H9 (cell line): ENCODE measurements around the gene RPP40. TPM values are rescaled to one million over a fixed set of nuclear protein-coding genes. Genes with fewer than 3 reads are reported as not detected.

Source experiments
- DNase-seq: peaks from one replicate; pipeline ENCODE4 v3.0.0-alpha.2; 2017
- H2AFZ ChIP-seq: one replicate; pipeline ENCODE4 v1.6.1; 2013; ENCODE audit warnings: mild to moderate bottlenecking, low read length, control low read depth, moderate library complexity
- H2AK5ac ChIP-seq: 2 replicates; pipeline ENCODE4 v1.6.1; 2013; ENCODE audit warnings: low read length, control low read depth, mixed read lengths; ENCODE audit not compliant: insufficient read length
- H2BK120ac ChIP-seq: one replicate; pipeline ENCODE4 v1.6.1; 2013; ENCODE audit warnings: low read depth, mild to moderate bottlenecking, low read length, control low read depth, inconsistent platforms; ENCODE audit not compliant: poor library complexity, severe bottlenecking
- H2BK12ac ChIP-seq: 2 replicates; pipeline ENCODE4 v1.6.1; 2013; ENCODE audit warnings: low read length, control low read depth, mixed read lengths, low read depth; ENCODE audit not compliant: insufficient read length
- H2BK15ac ChIP-seq: 2 replicates; pipeline ENCODE4 v1.6.1; 2013; ENCODE audit warnings: low read depth, low read length, control low read depth
- H2BK20ac ChIP-seq: one replicate; pipeline ENCODE4 v1.6.1; 2013; ENCODE audit warnings: low read depth, mild to moderate bottlenecking, low read length, control low read depth, inconsistent platforms; ENCODE audit not compliant: poor library complexity, severe bottlenecking
- H2BK5ac ChIP-seq: 2 replicates; pipeline ENCODE4 v1.6.1; 2013; ENCODE audit warnings: low read length, control low read depth, mixed read lengths; ENCODE audit not compliant: insufficient read length
- H3K14ac ChIP-seq: 2 replicates; pipeline ENCODE4 v1.6.1; 2013; ENCODE audit warnings: low read length, control low read depth; ENCODE audit not compliant: insufficient read depth
- H3K18ac ChIP-seq: 2 replicates; pipeline ENCODE4 v1.6.1; 2013; ENCODE audit warnings: low read depth, mild to moderate bottlenecking, mixed read lengths, low read length, control low read depth; ENCODE audit not compliant: insufficient read length
- H3K23ac ChIP-seq: 2 replicates; pipeline ENCODE4 v1.6.1; 2013; ENCODE audit warnings: low read length, control low read depth, mixed read lengths, low read depth; ENCODE audit not compliant: insufficient read length
- H3K23me2 ChIP-seq: 2 replicates; pipeline ENCODE4 v1.6.1; 2013; ENCODE audit warnings: low read depth, mild to moderate bottlenecking, mixed read lengths, low read length, control low read depth; ENCODE audit not compliant: insufficient read length, poor library complexity, severe bottlenecking
- H3K27ac ChIP-seq: 2 replicates; pipeline ENCODE4 v1.5.1; 2013; ENCODE audit warnings: low read length, control low read depth, mixed read lengths, low read depth; ENCODE audit not compliant: insufficient read length
- H3K27me3 ChIP-seq: 2 replicates; pipeline ENCODE4 v1.6.1; 2013; ENCODE audit warnings: low read length, control low read depth, inconsistent platforms; ENCODE audit not compliant: insufficient read depth
- H3K4ac ChIP-seq: 2 replicates; pipeline ENCODE4 v1.6.1; 2013; ENCODE audit warnings: low read depth, mild to moderate bottlenecking, control low read depth, inconsistent platforms, low read length, moderate library complexity
- H3K4me1 ChIP-seq: 2 replicates; pipeline ENCODE4 v1.6.1; 2013; ENCODE audit warnings: low read length, control low read depth, inconsistent platforms; ENCODE audit not compliant: insufficient read depth
- H3K4me2 ChIP-seq: 2 replicates; pipeline ENCODE4 v1.6.1; 2013; ENCODE audit warnings: low read length, control low read depth, mixed read lengths; ENCODE audit not compliant: insufficient read length, insufficient read depth
- H3K56ac ChIP-seq: 2 replicates; pipeline ENCODE4 v1.6.1; 2013; ENCODE audit warnings: low read depth, mild to moderate bottlenecking, mixed read lengths, low read length, control low read depth; ENCODE audit not compliant: insufficient read length
- H3K79me1 ChIP-seq: 2 replicates; pipeline ENCODE4 v1.6.1; 2013; ENCODE audit warnings: low read depth, mild to moderate bottlenecking, moderate library complexity, low read length, control low read depth, inconsistent platforms; ENCODE audit not compliant: insufficient read depth, poor library complexity, severe bottlenecking
- H3K79me2 ChIP-seq: 2 replicates; pipeline ENCODE4 v1.6.1; 2013; ENCODE audit warnings: low read length, control low read depth, inconsistent platforms; ENCODE audit not compliant: insufficient read depth
- H3K9ac ChIP-seq: 2 replicates; pipeline ENCODE4 v1.6.1; 2013; ENCODE audit warnings: low read length, control low read depth, mixed read lengths; ENCODE audit not compliant: insufficient read length; ENCODE audit errors: extremely low read depth
- H3K9me3 ChIP-seq: one replicate; pipeline ENCODE4 v1.6.1; 2013; ENCODE audit warnings: low read depth, low read length, inconsistent platforms; ENCODE audit not compliant: control insufficient read depth
- H3T11ph ChIP-seq: one replicate; pipeline ENCODE4 v1.6.1; 2013; ENCODE audit warnings: mild to moderate bottlenecking, low read length, control low read depth, inconsistent platforms
- H4K20me1 ChIP-seq: one replicate; pipeline ENCODE4 v1.6.1; 2013; ENCODE audit not compliant: control insufficient read depth, insufficient read length, insufficient read depth
- H4K5ac ChIP-seq: 2 replicates; pipeline ENCODE4 v1.6.1; 2013; ENCODE audit warnings: low read depth, mild to moderate bottlenecking, mixed read lengths, low read length, control low read depth; ENCODE audit not compliant: insufficient read length
- H4K8ac ChIP-seq: replicated peaks from 2 replicates; pipeline ENCODE4 v1.6.1; 2013; ENCODE audit warnings: low read length, control low read depth, mixed read lengths, low read depth; ENCODE audit not compliant: insufficient read length
- H4K91ac ChIP-seq: 2 replicates; pipeline ENCODE4 v1.6.1; 2013; ENCODE audit warnings: low read depth, mild to moderate bottlenecking, moderate library complexity, mixed read lengths, low read length, control low read depth; ENCODE audit not compliant: insufficient read length
- H3K27ac Mint-ChIP-seq, 3 experiments: 2 replicates in 2 of 3; 3 replicates in 1 of 3; pipeline ENCODE4 v1.8.0; 2020 to 2021; ENCODE audit warnings: mixed read lengths in 3 of 3, mild to moderate bottlenecking in 1 of 3, moderate library complexity in 1 of 3
- H3K27me3 Mint-ChIP-seq: 2 replicates; pipeline ENCODE4 v1.8.0; 2021; ENCODE audit warnings: low read depth, mild to moderate bottlenecking, moderate library complexity, mixed read lengths
- H3K36me3 Mint-ChIP-seq, 3 experiments: 2 replicates in 2 of 3; 3 replicates in 1 of 3; pipeline ENCODE4 v1.8.0; 2020 to 2021; ENCODE audit warnings: low read depth in 3 of 3, mixed read lengths in 3 of 3; ENCODE audit not compliant: insufficient read depth in 1 of 3
- H3K4me1 Mint-ChIP-seq, 2 experiments: 2 replicates each; pipeline ENCODE4 v1.8.0; 2020; ENCODE audit warnings: mixed read lengths in 2 of 2
- H3K4me3 Mint-ChIP-seq, 2 experiments: 2 replicates in 1 of 2; 3 replicates in 1 of 2; pipeline ENCODE4 v1.8.0; 2020 to 2021; ENCODE audit warnings: mild to moderate bottlenecking in 2 of 2, mixed read lengths in 2 of 2, moderate library complexity in 1 of 2
- H3K9me3 Mint-ChIP-seq, 2 experiments: 2 replicates in 1 of 2; 3 replicates in 1 of 2; pipeline ENCODE4 v1.8.0; 2020; ENCODE audit warnings: mild to moderate bottlenecking in 2 of 2, mixed read lengths in 2 of 2, moderate library complexity in 1 of 2
- WGBS: extraction: QIAGEN DNeasy Blood & Tissue Kit; methylation state at CpG from one replicate; pipeline ENCODE4 v1.1.7; 2013; ENCODE audit warnings: missing lambda C conversion rate, low lambda C conversion rate, mixed read lengths; ENCODE audit not compliant: insufficient read length; ENCODE audit errors: extremely low coverage; 5-methylcytosine and 5-hydroxymethylcytosine counted together
- total RNA-seq: library from RNA; stranded (reverse); gene quantifications from 2 replicates; pipeline ENCODE4 v1.2.1, GENCODE V29; 2021
- TF ChIP-seq, protein P1 (sequence below): fragments of 200-600 bp; sonication (generic); conservative IDR thresholded peaks from 3 replicates; pipeline ENCODE4 v1.8.0; 2021; ENCODE audit warnings: antibody characterized with exemption, mild to moderate bottlenecking

Gene RPP40
- total RNA-seq, 1 experiment from 2014 or later, result 17.8 TPM

- no peak overlapping the region for H3K14ac ChIP-seq
- Mint-ChIP-seq H3K27ac (no peak overlapping the region; a peak in 1 of 7 replicates), H3K9me3 (no peaks in the 10 kb centered on the region; a peak in 1 of 5 replicates), H3K4me1 (peaks cover 28 to 33% of the 10 kb centered on the region in 2 experiments), H3K36me3 (no peaks in the 10 kb centered on the region), H3K4me3 (no peak overlapping the region), H3K27me3 (no peaks in the 10 kb centered on the region)
- no peak overlapping the region for H3K23ac ChIP-seq
- no peak overlapping the region for H2BK15ac ChIP-seq
- no peak overlapping the region for H4K8ac ChIP-seq
- H3T11ph ChIP-seq, result no peak overlapping the region
- TF ChIP-seq, protein P1, sequence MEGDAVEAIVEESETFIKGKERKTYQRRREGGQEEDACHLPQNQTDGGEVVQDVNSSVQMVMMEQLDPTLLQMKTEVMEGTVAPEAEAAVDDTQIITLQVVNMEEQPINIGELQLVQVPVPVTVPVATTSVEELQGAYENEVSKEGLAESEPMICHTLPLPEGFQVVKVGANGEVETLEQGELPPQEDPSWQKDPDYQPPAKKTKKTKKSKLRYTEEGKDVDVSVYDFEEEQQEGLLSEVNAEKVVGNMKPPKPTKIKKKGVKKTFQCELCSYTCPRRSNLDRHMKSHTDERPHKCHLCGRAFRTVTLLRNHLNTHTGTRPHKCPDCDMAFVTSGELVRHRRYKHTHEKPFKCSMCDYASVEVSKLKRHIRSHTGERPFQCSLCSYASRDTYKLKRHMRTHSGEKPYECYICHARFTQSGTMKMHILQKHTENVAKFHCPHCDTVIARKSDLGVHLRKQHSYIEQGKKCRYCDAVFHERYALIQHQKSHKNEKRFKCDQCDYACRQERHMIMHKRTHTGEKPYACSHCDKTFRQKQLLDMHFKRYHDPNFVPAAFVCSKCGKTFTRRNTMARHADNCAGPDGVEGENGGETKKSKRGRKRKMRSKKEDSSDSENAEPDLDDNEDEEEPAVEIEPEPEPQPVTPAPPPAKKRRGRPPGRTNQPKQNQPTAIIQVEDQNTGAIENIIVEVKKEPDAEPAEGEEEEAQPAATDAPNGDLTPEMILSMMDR, result no peak
- H3K23me2 ChIP-seq, result no peaks in the 10 kb centered on the region
- H3K9ac ChIP-seq, result no peak overlapping the region
- H3K56ac ChIP-seq, result no peak overlapping the region
- no peak for DNase-seq
- no peak overlapping the region for H2AK5ac ChIP-seq
- H3K4ac ChIP-seq, result no peak overlapping the region
- no peak overlapping the region for H2BK120ac ChIP-seq
- no peak overlapping the region for H3K4me2 ChIP-seq
- no peak overlapping the region for H2BK12ac ChIP-seq
- no CpG with 5 or more reads among the region's 10 CpGs for WGBS
- no peaks in the 10 kb centered on the region for H3K79me1 ChIP-seq
- no peak overlapping the region for H4K91ac ChIP-seq
- no peaks in the 10 kb centered on the region; the same call in 1 of the 2 replicates for H3K4me1 ChIP-seq
- H3K79me2 ChIP-seq, result no peaks in the 10 kb centered on the region
- no peaks in the 10 kb centered on the region for H4K20me1 ChIP-seq
- H4K5ac ChIP-seq, result no peak overlapping the region
- no peaks in the 10 kb centered on the region for H3K27me3 ChIP-seq
- H2AFZ ChIP-seq, result no peak overlapping the region
- no peak overlapping the region for H3K18ac ChIP-seq
- H2BK5ac ChIP-seq, result no peak overlapping the region
- H2BK20ac ChIP-seq, result no peak overlapping the region
- H3K9me3 ChIP-seq, result no peaks in the 10 kb centered on the region
- H3K27ac ChIP-seq, result no peak overlapping the region
Observed at GRCh38 chr6:4961322-4962168, 42.3 kb downstream of the RPP40 start.
